SK-N-SH treated with all-trans-retinoic acid at 6 μM for 48 hours (cell line): ENCODE data around the gene HLA-DPA1.

ENCODE experiments used
- ATAC-seq: fragments of 200-7000 bp; cut with Tn5 transposase; 3 replicates; pipeline ENCODE4 v1.9.1; 2020; ENCODE audit warnings: mild to moderate bottlenecking, moderate library complexity
- ARNTL ChIP-seq: fragments of 450-650 bp; formaldehyde crosslinking; IDR thresholded peaks from 2 replicates; pipeline ENCODE4 v1.5.0; 2020; ENCODE audit warnings: low read depth, mild to moderate bottlenecking, moderate library complexity, borderline replicate concordance
- BACH2 ChIP-seq: fragments of 250-450 bp; sonication (Bioruptor Pico); IDR thresholded peaks from 2 replicates; pipeline ENCODE4 v1.9.0; 2021; ENCODE audit warnings: mild to moderate bottlenecking, borderline replicate concordance
- CSDC2 ChIP-seq: fragments of 250-450 bp; sonication (Bioruptor Pico); IDR thresholded peaks from 2 replicates; pipeline ENCODE4 v1.5.0; 2020; ENCODE audit warnings: mild to moderate bottlenecking, moderate library complexity
- CSRNP3 ChIP-seq: fragments of 250-450 bp; sonication (Bioruptor Pico); IDR thresholded peaks from 2 replicates; pipeline ENCODE4 v1.5.1; 2021; ENCODE audit warnings: mild to moderate bottlenecking, moderate library complexity
- ESRRG ChIP-seq: fragments of 250-450 bp; sonication (Bioruptor Pico); IDR thresholded peaks from 2 replicates; pipeline ENCODE4 v1.6.1; 2021; ENCODE audit warnings: mild to moderate bottlenecking
- GLIS3 ChIP-seq: fragments of 250-450 bp; sonication (Bioruptor Pico); IDR thresholded peaks from 2 replicates; pipeline ENCODE4 v1.5.0; 2020; ENCODE audit warnings: mild to moderate bottlenecking, moderate library complexity
- ISL1 ChIP-seq: fragments of 250-450 bp; sonication (Bioruptor Pico); IDR thresholded peaks from 2 replicates; pipeline ENCODE4 v2.1.2; 2022; ENCODE audit warnings: mild to moderate bottlenecking, moderate library complexity
- OSR1 ChIP-seq: fragments of 250-450 bp; sonication (Bioruptor Pico); IDR thresholded peaks from 2 replicates; pipeline ENCODE4 v1.8.0; 2022; ENCODE audit warnings: moderate library complexity, mild to moderate bottlenecking, inconsistent platforms
- PATZ1 ChIP-seq: fragments of 250-450 bp; sonication (Bioruptor Pico); IDR thresholded peaks from 2 replicates; pipeline ENCODE4 v1.8.0; 2020; ENCODE audit warnings: mild to moderate bottlenecking, moderate library complexity, borderline replicate concordance
- POU6F1 ChIP-seq: fragments of 250-450 bp; sonication (Bioruptor Pico); IDR thresholded peaks from 2 replicates; pipeline ENCODE4 v1.8.0; 2021; ENCODE audit warnings: low read depth, mild to moderate bottlenecking, moderate library complexity, borderline replicate concordance
- PPARA ChIP-seq: fragments of 250-450 bp; sonication (Bioruptor Pico); IDR thresholded peaks from 2 replicates; pipeline ENCODE4 v1.5.0; 2020; ENCODE audit warnings: mild to moderate bottlenecking, borderline replicate concordance
- RARB ChIP-seq: fragments of 250-450 bp; sonication (Bioruptor Pico); IDR thresholded peaks from 2 replicates; pipeline ENCODE4 v1.8.0; 2021; ENCODE audit warnings: mild to moderate bottlenecking, moderate library complexity
- SNAI2 ChIP-seq: fragments of 250-450 bp; sonication (Bioruptor Pico); IDR thresholded peaks from 2 replicates; pipeline ENCODE4 v1.5.0; 2020; ENCODE audit warnings: mild to moderate bottlenecking, moderate library complexity
- TCF4 ChIP-seq: fragments of 250-450 bp; sonication (Bioruptor Pico); IDR thresholded peaks from 2 replicates; pipeline ENCODE4 v1.8.0; 2021; ENCODE audit warnings: mild to moderate bottlenecking, moderate library complexity, borderline replicate concordance
- TOX ChIP-seq: fragments of 250-450 bp; sonication (Bioruptor Pico); IDR thresholded peaks from 2 replicates; pipeline ENCODE4 v1.8.0; 2021; ENCODE audit warnings: mild to moderate bottlenecking, moderate library complexity, borderline replicate concordance
- TSHZ2 ChIP-seq: fragments of 250-450 bp; sonication (Bioruptor Pico); IDR thresholded peaks from 2 replicates; pipeline ENCODE4 v1.5.0; 2020; ENCODE audit warnings: mild to moderate bottlenecking, moderate library complexity
- ZC3H10 ChIP-seq: fragments of 250-450 bp; sonication (Bioruptor Pico); IDR thresholded peaks from 2 replicates; pipeline ENCODE4 v1.5.1; 2021; ENCODE audit warnings: mild to moderate bottlenecking, moderate library complexity
- ZFP3 ChIP-seq: fragments of 250-450 bp; sonication (Bioruptor Pico); IDR thresholded peaks from 2 replicates; pipeline ENCODE4 v1.5.0; 2020; ENCODE audit warnings: mild to moderate bottlenecking, moderate library complexity
- ZFP30 ChIP-seq: fragments of 450-650 bp; formaldehyde crosslinking; IDR thresholded peaks from 2 replicates; pipeline ENCODE4 v1.5.0; 2022; ENCODE audit warnings: mild to moderate bottlenecking, moderate library complexity
- ZNF565 ChIP-seq: fragments of 450-650 bp; formaldehyde crosslinking; conservative IDR thresholded peaks from 2 replicates; pipeline ENCODE4 v1.5.0; 2020; ENCODE audit warnings: low read depth, mild to moderate bottlenecking, moderate library complexity
- ZNF70 ChIP-seq: fragments of 450-650 bp; formaldehyde crosslinking; IDR thresholded peaks from 2 replicates; pipeline ENCODE4 v1.5.0; 2020; ENCODE audit warnings: mild to moderate bottlenecking, moderate library complexity
- ZNF8 ChIP-seq: fragments of 450-650 bp; formaldehyde crosslinking; IDR thresholded peaks from 2 replicates; pipeline ENCODE4 v1.5.0; 2020; ENCODE audit warnings: mild to moderate bottlenecking, moderate library complexity

Gene HLA-DPA1

GRCh38 chr6:33069021-33069738, 4.3 kb downstream of the HLA-DPA1 start:
- TF ChIP-seq ZFP3 (no peak), CSDC2 (CRISPR knock-in tag) (no peak), CSRNP3 (CRISPR knock-in tag) (no peak), GLIS3 (CRISPR knock-in tag) (no peak), SNAI2 (CRISPR knock-in tag) (no peak), PPARA (no peak), ZNF565 (no peak), ZC3H10 (CRISPR knock-in tag) (no peak), TCF4 (CRISPR knock-in tag) (no peak), RARB (CRISPR knock-in tag) (no peak), OSR1 (no peak), ISL1 (CRISPR knock-in tag) (no peak), PATZ1 (CRISPR knock-in tag) (no peak), ZNF70 (CRISPR knock-in tag) (no peak)
- ATAC-seq, result no peak

- no peak for TF ChIP-seq CSDC2 (CRISPR knock-in tag)
- TF ChIP-seq ZNF70 (CRISPR knock-in tag), result no peak
- TF ChIP-seq TOX (CRISPR knock-in tag), result no peak
- no peak for TF ChIP-seq TCF4 (CRISPR knock-in tag)
- TF ChIP-seq ESRRG (CRISPR knock-in tag), result no peak
- no peak for ATAC-seq
These were observed 6.4 kb downstream of the HLA-DPA1 start for GRCh38 chr6:33066917-33067521.

- no peak for ATAC-seq
- TF ChIP-seq CSDC2 (CRISPR knock-in tag), result no peak
- TF ChIP-seq TCF4 (CRISPR knock-in tag), result no peak
- TF ChIP-seq ARNTL (CRISPR knock-in tag), result no peak
- TF ChIP-seq POU6F1 (CRISPR knock-in tag), result no peak
- TF ChIP-seq RARB (CRISPR knock-in tag), result no peak
- no peak for TF ChIP-seq ZNF70 (CRISPR knock-in tag)
- no peak for TF ChIP-seq PATZ1 (CRISPR knock-in tag)
- no peak for TF ChIP-seq OSR1
- no peak for TF ChIP-seq BACH2 (CRISPR knock-in tag)
- TF ChIP-seq ZFP3, result no peak
- TF ChIP-seq SNAI2 (CRISPR knock-in tag), result no peak
- no peak for TF ChIP-seq ISL1 (CRISPR knock-in tag)
- no peak for TF ChIP-seq TOX (CRISPR knock-in tag)
- TF ChIP-seq ZC3H10 (CRISPR knock-in tag), result no peak
- no peak for TF ChIP-seq PPARA
- no peak for TF ChIP-seq ZNF565
- no peak for TF ChIP-seq TSHZ2 (CRISPR knock-in tag)
- no peak for TF ChIP-seq ZFP30 (CRISPR knock-in tag)
- no peak for TF ChIP-seq GLIS3 (CRISPR knock-in tag)
- TF ChIP-seq ZNF8, result no peak
These were observed 8.1 kb downstream of the HLA-DPA1 start for GRCh38 chr6:33065312-33065711.
